ENCODE results near the gene DOK6. TPM values are rescaled to one million over a fixed set of nuclear protein-coding genes. Genes with fewer than 3 reads are reported as not detected.

DOK6 gene
- polyA plus RNA-seq, 1 experiment, result 0.55 TPM

- TF ChIP-seq CTCF (IDR thresholded peaks at IDR 0.05; ENCODE audit: insufficient read depth, low read depth, low read length), result no peak
- no peak for DNase-seq (ENCODE audit: low read depth)
- POLR2A ChIA-PET, result no interaction called here
- no peak overlapping the region for H3K4me3 ChIP-seq (ENCODE audit: low read depth, low read length)
- CTCF ChIA-PET, result no interaction called here
- H3K27me3 ChIP-seq (ENCODE audit: control insufficient read depth, insufficient read depth, low read length), result no peaks in the 10 kb centered on the region
- no peaks in the 10 kb centered on the region for H3K36me3 ChIP-seq (ENCODE audit: control insufficient read depth, insufficient read depth, low read length)
Observed at GRCh38 chr18:69887256-69887655, 486.6 kb downstream of the DOK6 start.

GRCh38 chr18:69889009-69889408, 488.3 kb downstream of the DOK6 start:
- no peak for DNase-seq (ENCODE audit: low read depth)
- H3K36me3 ChIP-seq (ENCODE audit: control insufficient read depth, insufficient read depth, low read length), result no peaks in the 10 kb centered on the region
- CTCF ChIA-PET, result no interaction called here
- no peak overlapping the region for H3K4me3 ChIP-seq (ENCODE audit: low read depth, low read length)
- TF ChIP-seq CTCF (IDR thresholded peaks at IDR 0.05; ENCODE audit: insufficient read depth, low read depth, low read length), result no peak
- POLR2A ChIA-PET, result no interaction called here
- H3K27me3 ChIP-seq (ENCODE audit: control insufficient read depth, insufficient read depth, low read length), result no peaks in the 10 kb centered on the region

GRCh38 chr18:69890558-69890957, 489.9 kb downstream of the DOK6 start:
- ChIA-PET POLR2A (no interaction called here), CTCF (no interaction called here)
- no peak for TF ChIP-seq CTCF (IDR thresholded peaks at IDR 0.05; ENCODE audit: insufficient read depth, low read depth, low read length)
- DNase-seq (ENCODE audit: low read depth), result no peak
- Histone ChIP-seq H3K27me3 (ENCODE audit: control insufficient read depth, insufficient read depth, low read length) (no peaks in the 10 kb centered on the region), H3K4me3 (ENCODE audit: low read depth, low read length) (no peak overlapping the region), H3K36me3 (ENCODE audit: control insufficient read depth, insufficient read depth, low read length) (no peaks in the 10 kb centered on the region)

- CTCF ChIA-PET, result no interaction called here
- no peaks in the 10 kb centered on the region for H3K27me3 ChIP-seq (ENCODE audit: control insufficient read depth, insufficient read depth, low read length)
- no peak for TF ChIP-seq CTCF (IDR thresholded peaks at IDR 0.05; ENCODE audit: insufficient read depth, low read depth, low read length)
- H3K36me3 ChIP-seq (ENCODE audit: control insufficient read depth, insufficient read depth, low read length), result no peaks in the 10 kb centered on the region
- no peak for DNase-seq (ENCODE audit: low read depth)
- POLR2A ChIA-PET, result no interaction called here
- no peak overlapping the region for H3K4me3 ChIP-seq (ENCODE audit: low read depth, low read length)
Observed at GRCh38 chr18:69894467-69894866, 493.8 kb downstream of the DOK6 start.

GRCh38 chr18:69895066-69896047, 494.7 kb downstream of the DOK6 start:
- H3K36me3 ChIP-seq (ENCODE audit: control insufficient read depth, insufficient read depth, low read length), result no peaks in the 10 kb centered on the region
- no peak overlapping the region for H3K4me3 ChIP-seq (ENCODE audit: low read depth, low read length)
- DNase-seq (ENCODE audit: low read depth), result no peak
- H3K27me3 ChIP-seq (ENCODE audit: control insufficient read depth, insufficient read depth, low read length), result no peaks in the 10 kb centered on the region
- TF ChIP-seq CTCF (IDR thresholded peaks at IDR 0.05; ENCODE audit: insufficient read depth, low read depth, low read length), result no peak
- ChIA-PET POLR2A (no interaction called here), CTCF (no interaction called here)
